Measurements from ENCODE around the gene CNTN4.

The CNTN4 gene

GRCh38 chr3:2261747-2262146 is 163.1 kb downstream of the CNTN4 start:
- DNase-seq (ENCODE audit: low read depth in 3 of 3, low spot score in 1 of 3), result no peak

- DNase-seq (ENCODE audit: low read depth in 3 of 3, low spot score in 1 of 3), result no peak
Observed at GRCh38 chr3:2262204-2262603, 163.5 kb downstream of the CNTN4 start.

- DNase-seq (ENCODE audit: low read depth in 3 of 3, low spot score in 1 of 3), result no peak
Observed at GRCh38 chr3:2266606-2267005, 167.9 kb downstream of the CNTN4 start.

- DNase-seq (ENCODE audit: low read depth in 3 of 3, low spot score in 1 of 3), result no peak
Observed at GRCh38 chr3:2268779-2269178, 170.1 kb downstream of the CNTN4 start.

- DNase-seq (ENCODE audit: low read depth in 3 of 3, low spot score in 1 of 3), result no peak
Observed at GRCh38 chr3:2274526-2274925, 175.9 kb downstream of the CNTN4 start.

- DNase-seq (ENCODE audit: low read depth in 3 of 3, low spot score in 1 of 3), result no peak
Observed at GRCh38 chr3:2283818-2284217, 185.2 kb downstream of the CNTN4 start.

- no peak for DNase-seq (ENCODE audit: low read depth in 3 of 3, low spot score in 1 of 3)
Observed at GRCh38 chr3:2300938-2301337, 202.3 kb downstream of the CNTN4 start.

- no peak for DNase-seq (ENCODE audit: low read depth in 3 of 3, low spot score in 1 of 3)
Observed at GRCh38 chr3:2301361-2301760, 202.7 kb downstream of the CNTN4 start.

GRCh38 chr3:2303566-2303965 is 204.9 kb downstream of the CNTN4 start:
- no peak for DNase-seq (ENCODE audit: low read depth in 3 of 3, low spot score in 1 of 3)

- DNase-seq (ENCODE audit: low read depth in 3 of 3, low spot score in 1 of 3), result no peak
Observed at GRCh38 chr3:2311022-2311421, 212.4 kb downstream of the CNTN4 start.

- DNase-seq (ENCODE audit: low read depth in 3 of 3, low spot score in 1 of 3), result no peak
Observed at GRCh38 chr3:2317521-2317920, 218.9 kb downstream of the CNTN4 start.

GRCh38 chr3:2334921-2335320 is 236.3 kb downstream of the CNTN4 start:
- DNase-seq (ENCODE audit: low read depth in 3 of 3, low spot score in 1 of 3), result no peak

GRCh38 chr3:2343031-2343682 is 244.5 kb downstream of the CNTN4 start:
- DNase-seq (ENCODE audit: low read depth in 3 of 3, low spot score in 1 of 3), result no peak

- no peak for DNase-seq (ENCODE audit: low read depth in 3 of 3, low spot score in 1 of 3)
Observed at GRCh38 chr3:2352134-2352762, 253.6 kb downstream of the CNTN4 start.

- no peak for DNase-seq (ENCODE audit: low read depth in 3 of 3, low spot score in 1 of 3)
Observed at GRCh38 chr3:2354702-2355101, 256.0 kb downstream of the CNTN4 start.

- no peak for DNase-seq (ENCODE audit: low read depth in 3 of 3, low spot score in 1 of 3)
Observed at GRCh38 chr3:2356298-2356950, 257.8 kb downstream of the CNTN4 start.

GRCh38 chr3:2360815-2361214 is 262.1 kb downstream of the CNTN4 start:
- DNase-seq (ENCODE audit: low read depth in 3 of 3, low spot score in 1 of 3), result no peak

GRCh38 chr3:2362122-2362521 is 263.5 kb downstream of the CNTN4 start:
- no peak for DNase-seq (ENCODE audit: low read depth in 3 of 3, low spot score in 1 of 3)

GRCh38 chr3:2363854-2364253 is 265.2 kb downstream of the CNTN4 start:
- no peak for DNase-seq (ENCODE audit: low read depth in 3 of 3, low spot score in 1 of 3)

GRCh38 chr3:2370317-2370716 is 271.7 kb downstream of the CNTN4 start:
- no peak for DNase-seq (ENCODE audit: low read depth in 3 of 3, low spot score in 1 of 3)

- DNase-seq (ENCODE audit: low read depth in 3 of 3, low spot score in 1 of 3), result no peak
Observed at GRCh38 chr3:2372306-2372705, 273.6 kb downstream of the CNTN4 start.

- no peak for DNase-seq (ENCODE audit: low read depth in 3 of 3, low spot score in 1 of 3)
Observed at GRCh38 chr3:2375376-2375775, 276.7 kb downstream of the CNTN4 start.

- no peak for DNase-seq (ENCODE audit: low read depth in 3 of 3, low spot score in 1 of 3)
Observed at GRCh38 chr3:2377281-2377680, 278.6 kb downstream of the CNTN4 start.

Data from stimulated activated CD4-positive, alpha-beta T cell treated with anti-CD3 and anti-CD28 coated beads, TNF-alpha, amount 100 ng/mL, for 1 hour (primary cell).